Mesodermal cell (in vitro differentiated cells): ENCODE measurements around the gene ALK.

Source experiments
- H3K27ac ChIP-seq: 2 replicates; pipeline ENCODE4 v1.7.0; 2013; ENCODE audit warnings: mild to moderate bottlenecking, low read depth, low read length, moderate library complexity; ENCODE audit not compliant: severe bottlenecking
- H3K36me3 ChIP-seq: 2 replicates; pipeline ENCODE4 v1.7.1; 2013; ENCODE audit warnings: mild to moderate bottlenecking, low read length, moderate library complexity; ENCODE audit not compliant: control insufficient read depth, insufficient read depth
- H3K4me1 ChIP-seq: one replicate; pipeline ENCODE4 v1.7.1; 2013; ENCODE audit warnings: mild to moderate bottlenecking, low read length; ENCODE audit not compliant: insufficient read depth, control insufficient read depth, poor library complexity, severe bottlenecking
- H3K4me3 ChIP-seq: 2 replicates; pipeline ENCODE4 v1.7.0; 2013; ENCODE audit warnings: low read length, control low read depth, mild to moderate bottlenecking; ENCODE audit not compliant: insufficient read depth, poor library complexity, severe bottlenecking; ENCODE audit errors: extremely low read depth
- H3K9me3 ChIP-seq: 2 replicates; pipeline ENCODE4 v1.7.1; 2013; ENCODE audit warnings: mild to moderate bottlenecking, low read length, moderate library complexity; ENCODE audit not compliant: control insufficient read depth
- WGBS, 2 experiments: methylation state at CpG; one replicate each; pipeline ENCODE4 v1.1.5; 2013; ENCODE audit warnings: missing lambda C conversion rate in 2 of 2; ENCODE audit not compliant: insufficient coverage in 2 of 2; 5-methylcytosine and 5-hydroxymethylcytosine counted together

The ALK gene

GRCh38 chr2:29603341-29603740, 318.0 kb downstream of the ALK start:
- H3K36me3 ChIP-seq: no peaks in the 10 kb centered on the region
- H3K9me3 ChIP-seq: no peaks in the 10 kb centered on the region
- WGBS, 2 experiments: 0% methylated on average over 1 of the region's 1 CpG; no CpG with 5 or more reads in 1 of the 2 experiments
- no peak overlapping the region for H3K27ac ChIP-seq
- peaks cover 14% of the 10 kb centered on the region for H3K4me1 ChIP-seq
- H3K4me3 ChIP-seq: no peak overlapping the region

- no peaks in the 10 kb centered on the region for H3K9me3 ChIP-seq
- H3K4me3 ChIP-seq: no peak overlapping the region
- peaks cover 14% of the 10 kb centered on the region for H3K4me1 ChIP-seq
- H3K36me3 ChIP-seq: no peaks in the 10 kb centered on the region
- 73 to 75% methylated on average over 2 of the region's 3 CpGs for WGBS, 2 experiments
- no peak overlapping the region for H3K27ac ChIP-seq
Observed at GRCh38 chr2:29601872-29602271, 319.5 kb downstream of the ALK start.

GRCh38 chr2:29601321-29601720, 320.1 kb downstream of the ALK start:
- no peak overlapping the region for H3K4me3 ChIP-seq
- no peaks in the 10 kb centered on the region for H3K9me3 ChIP-seq
- no peak overlapping the region for H3K27ac ChIP-seq
- no peaks in the 10 kb centered on the region for H3K36me3 ChIP-seq
- 94 to 95% methylated on average over 4 to 5 of the region's 5 CpGs for WGBS, 2 experiments
- H3K4me1 ChIP-seq: peaks cover 10% of the 10 kb centered on the region

- Histone ChIP-seq H3K9me3 (no peaks in the 10 kb centered on the region), H3K36me3 (no peaks in the 10 kb centered on the region), H3K4me1 (no peaks in the 10 kb centered on the region), H3K4me3 (no peak overlapping the region), H3K27ac (no peak overlapping the region)
- WGBS, 2 experiments: 60 to 93% methylated on average over 1 to 3 of the region's 4 CpGs
Observed at GRCh38 chr2:29599946-29600345, 321.4 kb downstream of the ALK start.

GRCh38 chr2:29598978-29599377, 322.4 kb downstream of the ALK start:
- Histone ChIP-seq H3K9me3 (no peaks in the 10 kb centered on the region), H3K36me3 (no peaks in the 10 kb centered on the region), H3K27ac (no peak overlapping the region), H3K4me3 (no peak overlapping the region), H3K4me1 (no peaks in the 10 kb centered on the region)
- WGBS, 2 experiments: 100% methylated on average over 1 of the region's 2 CpGs; no CpG with 5 or more reads in 1 of the 2 experiments

GRCh38 chr2:29597035-29597434, 324.4 kb downstream of the ALK start:
- Histone ChIP-seq H3K27ac (no peak overlapping the region), H3K9me3 (no peaks in the 10 kb centered on the region), H3K4me3 (no peak overlapping the region), H3K36me3 (no peaks in the 10 kb centered on the region), H3K4me1 (no peaks in the 10 kb centered on the region)
- WGBS, 2 experiments: 93% methylated on average over 2 of the region's 5 CpGs

GRCh38 chr2:29596584-29596983, 324.8 kb downstream of the ALK start:
- H3K4me3 ChIP-seq: no peak overlapping the region
- no peaks in the 10 kb centered on the region for H3K4me1 ChIP-seq
- H3K9me3 ChIP-seq: no peaks in the 10 kb centered on the region
- WGBS, 2 experiments: 82 to 96% methylated on average over 2 of the region's 2 CpGs
- H3K27ac ChIP-seq: no peak overlapping the region
- no peaks in the 10 kb centered on the region for H3K36me3 ChIP-seq

GRCh38 chr2:29591600-29591999, 329.8 kb downstream of the ALK start:
- H3K4me3 ChIP-seq: no peak overlapping the region
- no peaks in the 10 kb centered on the region for H3K9me3 ChIP-seq
- no peaks in the 10 kb centered on the region for H3K4me1 ChIP-seq
- no peak overlapping the region for H3K27ac ChIP-seq
- H3K36me3 ChIP-seq: no peaks in the 10 kb centered on the region
- WGBS, 2 experiments: 88 to 91% methylated on average over 9 to 10 of the region's 10 CpGs

GRCh38 chr2:29590211-29590610, 331.2 kb downstream of the ALK start:
- no peaks in the 10 kb centered on the region for H3K36me3 ChIP-seq
- H3K9me3 ChIP-seq: no peaks in the 10 kb centered on the region
- 88 to 97% methylated on average over 3 to 4 of the region's 7 CpGs for WGBS, 2 experiments
- no peak overlapping the region for H3K27ac ChIP-seq
- no peaks in the 10 kb centered on the region for H3K4me1 ChIP-seq
- no peak overlapping the region for H3K4me3 ChIP-seq

GRCh38 chr2:29589440-29590103, 331.8 kb downstream of the ALK start:
- WGBS, 2 experiments: 56 to 57% methylated on average over 1 to 2 of the region's 5 CpGs
- H3K4me3 ChIP-seq: no peak overlapping the region
- no peak overlapping the region for H3K27ac ChIP-seq
- no peaks in the 10 kb centered on the region for H3K36me3 ChIP-seq
- H3K9me3 ChIP-seq: no peaks in the 10 kb centered on the region
- no peaks in the 10 kb centered on the region for H3K4me1 ChIP-seq

GRCh38 chr2:29587402-29588190, 333.8 kb downstream of the ALK start:
- no peak overlapping the region for H3K4me3 ChIP-seq
- H3K4me1 ChIP-seq: no peaks in the 10 kb centered on the region
- no peaks in the 10 kb centered on the region for H3K9me3 ChIP-seq
- no peak overlapping the region for H3K27ac ChIP-seq
- WGBS, 2 experiments: no CpG with 5 or more reads among the region's 5 CpGs
- H3K36me3 ChIP-seq: no peaks in the 10 kb centered on the region
